HG03354 (cell line): Measurements from ENCODE around the gene DMWD.

Experiments
- ATAC-seq: cut with Tn5 transposase; IDR thresholded peaks from one replicate; pipeline ENCODE4 v1.9.1; 2021; ENCODE audit warnings: mild to moderate bottlenecking; ENCODE audit not compliant: unreplicated experiment, poor library complexity, severe bottlenecking

Gene DMWD

DNA sequence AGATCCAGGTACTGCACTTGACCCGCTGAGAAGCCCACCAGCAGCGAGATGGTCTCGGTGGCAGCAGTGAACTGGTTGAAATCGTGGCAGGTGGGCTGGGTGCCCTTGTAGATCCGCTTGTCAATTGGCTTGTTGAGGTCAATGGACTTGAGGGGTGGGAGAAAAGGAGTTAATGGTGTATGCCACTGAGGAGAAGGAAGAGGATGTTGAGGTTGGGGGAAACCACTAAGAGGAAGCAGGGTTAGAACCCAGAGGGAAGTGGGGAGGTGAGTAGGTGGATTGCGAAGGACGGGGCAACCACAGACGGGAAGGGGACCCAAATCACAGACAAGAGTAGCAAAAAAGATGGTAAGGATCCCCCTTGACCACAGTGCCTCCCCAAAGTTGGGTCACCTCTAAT is 1.7 kb downstream of the DMWD start:
- ATAC-seq, result no peak

DNA sequence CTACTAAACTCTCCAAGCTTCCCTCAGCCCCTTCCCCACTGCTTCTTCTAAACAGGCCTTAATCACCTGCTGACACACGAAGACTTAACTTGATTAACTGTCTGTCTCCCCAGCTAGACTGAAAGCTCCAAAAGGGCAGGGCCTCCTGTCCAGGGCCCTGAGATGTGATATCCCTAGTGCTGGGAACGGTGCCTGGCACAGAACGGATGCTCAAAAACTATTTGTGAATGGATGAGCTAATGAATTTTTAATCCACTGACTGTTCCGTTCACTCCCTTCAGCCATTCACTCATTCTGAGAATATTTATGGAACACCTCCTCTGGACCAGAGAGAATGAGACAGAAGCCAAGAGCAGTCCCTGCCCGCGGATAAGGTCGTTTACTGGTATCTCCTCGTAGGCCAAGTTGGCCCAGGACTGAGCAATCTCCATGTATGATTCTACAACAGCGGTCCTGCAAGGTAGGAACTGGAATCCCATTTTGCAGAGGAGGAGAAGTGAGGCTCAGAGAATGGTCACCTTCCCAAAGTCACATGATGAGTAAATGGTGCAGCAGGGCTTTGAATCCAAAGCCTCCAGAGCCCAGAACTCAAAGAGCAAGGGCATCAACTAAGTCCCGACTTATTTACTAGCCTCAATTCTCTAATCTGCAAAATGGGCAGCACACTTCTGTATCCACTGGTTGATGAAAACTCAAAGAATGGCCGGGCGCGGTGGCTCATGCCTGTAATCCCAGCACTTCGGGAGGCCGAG is 3.4 kb downstream of the DMWD start:
- no peak for ATAC-seq

DNA sequence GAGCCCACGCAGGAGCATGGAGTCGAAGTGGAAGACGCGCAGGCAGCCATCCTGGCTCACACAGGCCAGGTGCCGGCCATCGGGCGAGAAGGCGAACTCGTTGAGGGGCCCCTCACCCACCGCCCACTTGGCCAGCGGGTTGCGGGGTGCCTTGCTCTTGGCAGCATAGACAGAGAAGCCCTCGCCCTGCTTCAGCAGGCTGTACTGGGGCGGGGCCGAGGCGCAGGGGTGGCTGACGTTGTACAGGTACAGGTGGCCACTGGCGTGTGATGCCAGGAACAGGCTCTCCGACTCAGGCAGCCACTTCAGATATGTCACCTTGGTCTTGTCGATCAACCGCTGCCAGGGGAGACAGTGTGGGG is 6.1 kb downstream of the DMWD start:
- no peak for ATAC-seq

DNA sequence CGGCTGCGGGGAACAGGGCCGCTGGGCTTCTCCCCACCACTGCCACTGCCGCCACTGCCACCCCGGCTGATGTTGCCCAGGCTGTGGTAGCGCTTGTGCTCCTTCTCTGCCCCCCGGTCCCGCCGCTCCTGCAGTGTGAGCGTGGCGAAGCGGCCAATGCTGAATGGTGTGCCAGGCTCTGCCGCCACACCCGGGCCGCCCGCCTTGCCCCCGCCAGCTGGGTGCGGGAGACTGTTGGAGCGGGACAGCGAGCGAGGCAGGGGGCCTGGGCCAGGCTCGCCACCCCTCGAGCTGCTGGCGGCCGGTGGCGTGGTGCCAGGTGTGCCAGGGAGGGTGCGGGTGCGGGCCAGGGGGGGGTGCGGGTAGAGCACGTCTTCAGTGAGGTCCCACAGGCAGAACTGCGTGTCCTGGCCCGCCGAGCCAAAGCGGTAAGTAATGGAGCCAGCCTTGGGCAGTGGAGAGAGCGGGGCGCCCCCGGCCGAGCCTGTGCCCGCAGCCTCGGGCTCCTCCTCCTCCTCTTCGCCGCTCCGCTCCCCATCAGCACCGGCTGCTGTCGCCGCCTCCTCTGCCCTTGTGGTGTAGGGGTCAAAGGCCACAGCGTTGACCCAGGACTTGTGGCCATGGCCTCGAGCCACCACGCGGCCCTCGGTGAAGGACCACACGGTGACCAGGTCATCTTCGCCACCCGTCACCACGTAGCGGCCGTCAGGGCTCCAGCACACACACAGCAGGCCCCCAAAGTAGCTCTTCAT is 6.7 kb downstream of the DMWD start:
- ATAC-seq, result no peak

DNA sequence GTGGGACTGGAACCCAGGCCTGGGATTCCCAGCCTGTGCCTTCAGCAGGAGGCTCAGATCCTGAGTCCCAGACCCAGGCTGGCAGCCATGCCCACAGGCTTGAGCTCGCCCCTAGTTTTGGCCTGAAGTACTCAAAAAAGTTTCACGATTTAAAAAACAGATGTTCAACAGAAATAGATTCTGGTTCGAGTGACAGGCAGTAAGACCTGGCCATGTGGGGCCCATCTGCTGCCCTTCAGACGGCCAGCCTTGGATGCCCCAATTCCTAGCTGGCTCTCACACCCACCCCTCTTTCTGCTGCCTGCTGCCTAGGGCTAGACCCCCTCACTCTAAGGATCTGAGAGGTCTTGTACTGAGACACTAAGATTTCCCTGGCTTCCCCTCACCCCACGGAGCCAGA is 7.5 kb downstream of the DMWD start:
- no peak for ATAC-seq

DNA sequence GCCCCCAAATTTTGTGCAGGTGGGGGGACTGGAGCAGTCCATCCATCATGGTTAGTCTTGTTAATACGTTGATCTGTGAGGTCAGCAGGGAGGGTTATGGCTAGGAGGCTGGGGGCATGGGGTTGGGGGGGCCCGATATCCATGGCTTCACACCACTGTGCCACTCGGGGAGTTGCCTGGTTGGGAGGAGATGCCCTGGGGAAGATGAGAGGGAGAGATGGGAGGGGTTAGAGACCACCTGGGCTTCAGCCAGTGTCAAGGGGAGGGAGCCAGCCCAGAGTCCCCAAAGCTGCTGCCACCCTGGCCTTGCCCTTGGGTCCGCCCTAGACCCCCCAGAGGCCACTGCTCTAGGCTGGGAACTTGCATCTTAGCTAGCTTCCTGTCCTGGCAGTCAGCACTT is 8.5 kb downstream of the DMWD start:
- no peak for ATAC-seq

DNA sequence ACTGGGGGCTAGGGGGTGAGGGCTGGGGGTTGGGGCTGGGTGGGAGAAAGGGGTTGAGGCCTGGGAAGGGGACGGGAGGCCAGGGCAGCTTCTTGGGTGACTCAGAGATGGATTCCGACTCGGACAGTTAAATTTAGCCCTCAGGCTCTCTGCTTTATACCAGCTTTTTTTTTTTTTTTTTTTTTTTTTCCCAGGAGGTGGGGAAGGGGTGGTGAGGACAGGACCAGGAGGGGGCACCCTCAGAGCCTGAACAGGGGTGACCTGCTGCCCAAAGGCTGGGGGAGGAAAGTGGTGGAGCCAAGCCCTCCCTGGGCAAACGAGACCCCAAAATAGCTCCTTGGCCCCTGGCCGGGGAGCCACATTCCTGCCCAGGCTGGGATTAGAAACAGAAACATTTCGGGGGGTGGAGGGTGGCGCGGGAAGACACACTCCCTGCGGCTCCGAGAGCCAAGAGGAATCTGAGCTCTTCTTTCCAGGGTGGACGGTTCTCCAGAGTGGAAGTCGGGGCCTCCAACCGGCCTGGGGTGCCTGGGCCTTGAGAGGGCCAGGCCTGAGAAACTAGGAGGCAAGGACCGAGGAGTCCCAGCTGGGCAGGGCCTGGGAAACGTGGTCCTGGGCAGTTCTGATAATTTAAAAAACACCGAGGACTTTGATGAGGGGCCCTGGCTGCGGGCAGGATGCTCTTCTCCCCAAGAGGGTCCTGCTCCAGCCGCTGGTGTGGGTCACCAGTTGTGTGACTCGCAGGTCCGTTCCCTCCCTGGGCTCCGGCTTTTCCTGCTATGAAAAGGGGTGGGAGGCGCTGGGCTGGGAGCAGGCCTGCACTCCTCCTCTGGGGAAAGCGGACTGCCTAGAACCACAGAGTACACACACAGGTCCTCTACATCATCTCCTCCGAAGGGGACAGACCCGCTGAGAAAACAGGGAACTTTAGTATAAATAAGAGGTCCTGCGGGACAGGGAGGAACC is 9.5 kb downstream of the DMWD start:
- no peak for ATAC-seq

DNA sequence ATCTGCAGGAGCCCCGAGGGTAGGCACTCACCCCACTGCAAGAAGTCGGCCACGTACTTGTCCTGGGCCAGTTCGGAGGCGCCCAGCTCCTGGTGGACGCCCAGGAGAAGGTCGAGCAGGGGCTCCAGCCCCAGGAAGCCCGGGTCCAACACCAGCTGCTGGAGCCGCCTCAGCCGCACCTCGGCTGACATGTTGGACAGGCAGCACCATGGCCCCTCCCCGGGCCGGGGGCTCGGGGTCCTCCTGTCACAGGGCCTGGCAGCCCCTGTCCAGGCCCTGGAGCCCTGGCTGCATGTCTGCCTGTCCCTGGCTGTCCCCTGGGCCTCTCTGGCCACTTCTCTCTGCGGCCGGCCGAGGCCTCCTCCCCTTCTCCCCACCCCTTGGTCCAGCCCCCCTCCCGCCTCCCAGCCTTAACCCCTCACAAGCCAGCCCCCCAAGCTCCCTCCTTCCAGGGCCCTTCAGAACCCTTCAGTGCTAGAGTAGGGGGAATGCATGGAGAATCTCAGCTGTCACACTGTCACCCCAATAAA is 10.4 kb downstream of the DMWD start, which contains the start of gene DMPK:
TSS of gene DMPK (minus strand) at position 329 of the 530 bp plus-strand sequence. CDS start at position 191, 138 bp downstream.
- ATAC-seq, result no peak

DNA sequence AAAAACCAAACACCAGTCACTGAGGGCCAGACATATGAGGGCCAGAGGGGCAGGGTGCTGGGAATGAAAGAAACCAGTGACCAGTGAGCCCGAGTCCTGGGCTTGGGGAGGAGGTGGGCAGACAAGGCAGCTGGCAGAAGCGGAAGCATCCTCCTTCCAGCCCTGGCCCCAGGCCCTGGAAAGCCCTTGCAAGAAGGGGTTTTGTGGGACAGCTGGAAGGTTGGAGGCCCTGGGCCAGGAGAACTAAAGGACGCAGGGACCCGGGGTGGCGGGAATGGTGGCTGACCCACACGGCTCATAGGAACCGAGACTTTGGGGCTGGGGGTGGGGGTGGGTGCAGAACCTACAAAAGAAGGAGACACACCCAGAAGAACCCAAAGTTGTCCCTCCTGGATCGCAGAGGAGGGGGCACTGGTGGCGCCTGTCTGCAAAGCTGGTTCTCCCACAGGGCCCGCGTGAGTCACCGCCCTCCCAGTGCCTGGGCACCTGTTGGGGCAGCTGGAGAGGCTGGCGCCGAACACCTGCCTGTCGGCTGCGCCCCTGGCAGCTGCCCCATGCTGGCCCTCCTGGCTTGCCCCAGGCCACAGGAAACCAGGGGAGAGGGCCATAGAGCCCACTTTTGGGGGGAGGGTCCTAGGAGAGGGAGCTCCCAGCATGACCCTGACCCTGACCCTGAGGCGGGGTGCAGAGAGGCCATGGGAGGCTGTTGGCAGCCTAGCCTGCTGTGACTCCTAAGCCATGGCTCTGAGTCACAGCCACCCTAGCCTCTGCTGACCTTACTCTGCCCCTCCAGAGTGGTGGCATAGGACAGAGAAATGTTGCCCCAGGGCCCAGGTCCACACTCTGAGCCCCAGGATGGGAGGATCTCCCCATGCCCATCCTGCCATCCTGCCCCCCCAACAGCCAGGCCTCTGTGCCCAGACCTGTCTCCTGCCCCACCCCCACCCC is 11.2 kb downstream of the DMWD start:
- no peak for ATAC-seq

DNA sequence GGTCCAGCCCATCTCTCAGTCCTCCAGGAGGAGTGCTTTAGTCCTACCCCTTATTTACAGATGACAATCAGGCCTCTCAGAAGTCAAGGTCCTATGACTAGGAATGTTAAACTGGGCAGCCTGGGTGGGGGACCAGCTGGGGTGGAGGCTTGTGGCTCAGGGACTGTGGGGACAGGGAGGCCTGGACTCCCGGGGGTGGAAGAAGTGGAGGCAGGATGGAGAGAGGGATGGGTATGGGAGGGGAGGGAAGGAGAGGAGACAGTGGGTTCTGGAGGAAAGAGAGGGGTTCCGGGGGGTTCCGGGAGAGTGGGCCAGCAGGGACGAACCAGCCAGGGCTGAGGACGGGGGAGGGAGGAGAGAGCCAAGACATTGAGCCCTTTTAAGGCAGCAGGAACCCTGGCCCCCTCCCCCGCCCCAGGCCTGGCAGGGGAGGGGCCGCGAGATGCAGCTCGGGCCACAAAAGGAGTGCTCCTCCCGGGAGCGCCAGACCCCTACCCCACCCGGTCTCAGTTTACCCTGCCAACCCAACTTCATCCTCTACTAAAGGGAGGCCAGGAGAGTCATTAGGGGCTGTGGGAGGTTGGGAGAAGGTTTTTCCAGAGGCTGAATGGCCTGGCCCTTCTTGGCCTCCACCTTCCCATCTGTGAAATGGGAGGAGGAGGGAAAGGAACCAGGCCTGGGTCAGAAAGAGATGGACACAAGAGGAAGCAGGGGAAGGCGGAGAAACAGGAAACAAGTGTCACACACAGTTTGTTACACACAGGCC is 12.0 kb downstream of the DMWD start:
- no peak for ATAC-seq

DNA sequence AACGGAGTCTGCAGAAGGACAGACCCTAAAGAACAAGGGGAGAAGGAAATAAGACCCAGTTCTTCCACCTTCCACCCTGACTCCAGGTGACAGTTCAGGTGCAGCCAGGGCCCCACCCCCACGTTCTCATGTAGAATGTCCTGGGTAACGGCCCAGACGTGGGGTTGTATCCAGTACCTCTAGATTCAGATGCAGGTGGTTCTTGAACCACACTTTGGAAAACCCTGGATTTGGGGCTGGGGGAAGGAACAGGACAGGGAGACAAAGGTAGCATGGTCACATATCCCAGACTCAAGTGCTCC is 12.5 kb downstream of the DMWD start:
- ATAC-seq, result no peak

DNA sequence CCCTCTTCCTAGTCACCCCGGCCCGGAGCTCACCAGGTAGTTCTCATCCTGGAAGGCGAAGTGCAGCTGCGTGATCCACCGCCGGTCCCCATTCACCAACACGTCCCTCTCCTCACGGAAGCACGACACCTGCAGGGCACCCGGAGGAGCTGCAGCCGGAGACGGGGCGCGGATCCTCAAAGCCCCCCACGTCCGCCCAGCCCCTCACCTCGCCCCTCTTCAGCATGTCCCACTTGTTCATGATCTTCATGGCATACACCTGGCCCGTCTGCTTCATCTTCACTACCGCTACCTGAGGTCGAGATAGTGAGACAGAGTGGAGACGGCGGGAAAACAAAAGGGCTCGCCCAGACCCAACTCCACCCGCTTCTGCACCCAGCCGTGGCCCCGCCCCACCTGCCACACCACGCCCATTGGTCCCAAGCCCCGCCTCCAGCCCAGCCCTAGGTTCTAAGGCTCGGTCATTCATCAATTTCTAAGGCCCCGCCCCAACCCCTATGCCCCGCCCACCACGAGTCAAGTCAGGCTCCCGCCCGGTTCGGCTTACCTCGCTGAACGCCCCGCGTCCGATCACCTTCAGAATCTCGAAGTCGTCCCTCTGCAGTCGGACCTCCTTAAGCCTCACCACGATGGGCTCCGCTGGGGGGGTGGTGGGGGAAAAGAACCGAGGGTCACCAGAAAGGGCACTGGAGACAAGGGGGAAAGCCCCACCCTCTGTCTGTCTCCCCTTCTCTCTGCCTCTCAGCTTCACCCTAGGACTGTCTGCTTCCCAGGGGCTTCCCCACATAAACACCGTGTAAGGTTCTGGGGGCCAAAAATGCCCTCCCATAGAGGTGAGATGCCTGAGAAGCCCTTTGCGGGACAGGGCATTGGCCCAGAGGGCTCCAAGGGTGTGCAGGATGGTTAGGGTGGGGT is 13.2 kb downstream of the DMWD start:
- peak; percentile 83 for ATAC-seq

DNA sequence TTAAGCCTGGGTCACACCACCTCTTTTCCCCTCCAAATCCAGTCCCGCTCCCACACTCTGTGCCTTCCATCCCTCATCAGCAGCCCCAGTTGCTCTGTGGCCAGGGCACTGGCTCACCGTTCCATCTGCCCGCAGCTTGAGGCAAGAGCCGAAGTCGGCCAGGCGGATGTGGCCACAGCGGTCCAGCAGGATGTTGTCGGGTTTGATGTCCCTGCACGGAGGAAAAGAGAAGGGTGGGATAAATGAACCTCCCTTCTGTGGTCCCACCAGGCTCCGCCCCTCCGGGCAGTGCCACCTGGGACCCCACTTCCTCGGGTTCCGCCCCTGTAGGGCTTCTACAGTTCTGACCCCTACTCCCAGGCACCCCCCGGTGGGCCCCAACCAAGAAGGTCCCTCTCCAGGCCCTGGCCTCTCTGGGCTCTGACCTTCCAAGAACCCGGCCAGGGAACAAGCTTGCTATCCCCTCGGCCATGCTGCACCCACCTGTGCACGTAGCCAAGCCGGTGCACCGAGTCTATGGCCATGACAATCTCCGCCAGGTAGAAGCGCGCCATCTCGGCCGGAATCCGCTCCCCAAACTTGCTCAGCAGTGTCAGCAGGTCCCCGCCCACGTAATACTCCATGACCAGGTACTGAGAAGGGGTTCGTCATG is 14.5 kb downstream of the DMWD start:
- ATAC-seq, result no peak

DNA sequence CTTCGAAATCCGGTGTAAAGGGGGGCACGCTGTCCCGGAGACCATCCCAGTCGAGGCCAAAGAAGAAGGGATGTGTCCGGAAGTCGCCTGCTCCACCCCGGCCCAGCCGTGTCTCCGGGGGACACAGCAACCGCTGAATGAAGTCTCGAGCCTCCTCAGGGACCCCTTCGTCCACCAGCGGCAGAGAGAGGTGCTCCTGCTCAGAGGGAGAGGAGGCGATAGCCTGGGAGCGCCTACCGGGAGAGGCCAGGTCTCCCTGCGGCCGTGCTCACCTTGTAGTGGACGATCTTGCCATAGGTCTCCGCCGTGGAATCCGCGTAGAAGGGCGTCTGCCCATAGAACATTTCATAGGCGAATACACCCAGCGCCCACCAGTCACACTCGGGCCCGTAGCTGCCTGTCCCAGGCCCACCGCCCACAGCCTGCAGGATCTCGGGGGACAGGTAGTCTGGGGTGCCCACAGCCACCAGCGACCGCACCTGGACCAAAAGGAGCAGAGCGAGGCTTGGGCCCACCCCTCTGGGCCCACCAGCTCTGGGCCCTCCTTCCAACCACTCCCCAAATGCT is 15.2 kb downstream of the DMWD start:
- no peak for ATAC-seq

DNA sequence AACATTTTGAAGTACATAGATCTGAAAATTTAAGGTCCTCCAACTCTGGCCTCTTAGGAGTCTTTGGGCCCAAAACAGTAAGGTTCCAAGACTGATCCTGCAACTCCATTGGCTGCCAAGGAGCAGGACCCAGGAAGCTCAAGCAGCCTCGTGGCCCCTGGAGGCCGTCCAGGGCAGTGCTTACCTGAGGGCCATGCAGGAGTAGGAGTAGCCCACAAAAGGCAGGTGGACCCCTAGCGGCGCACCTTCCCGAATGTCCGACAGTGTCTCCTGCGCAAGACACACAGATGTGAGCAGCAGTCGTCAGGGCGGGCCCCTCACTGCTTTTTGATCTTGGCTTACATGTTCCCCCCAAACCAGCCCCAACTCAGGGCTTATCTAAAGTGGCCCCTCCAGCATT is 17.9 kb downstream of the DMWD start:
- ATAC-seq, result no peak

DNA sequence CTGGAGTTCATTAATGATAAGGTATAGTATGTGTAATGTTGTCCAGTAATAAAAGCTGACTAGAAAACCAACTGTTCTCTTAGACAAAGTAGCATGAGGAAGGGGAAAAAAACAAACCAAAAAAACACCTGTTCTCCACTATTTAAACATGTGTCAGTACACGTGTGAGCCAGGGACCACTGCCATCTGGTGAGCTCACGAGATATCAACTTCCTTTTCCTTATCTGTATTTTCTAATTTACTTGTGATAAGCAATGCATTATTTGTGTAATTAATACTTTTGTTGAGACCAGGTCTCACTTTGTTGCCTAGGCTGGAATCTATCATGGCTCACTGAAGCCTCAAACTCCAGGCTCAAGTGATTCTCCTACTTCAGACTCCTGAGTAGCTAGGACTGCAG is 19.3 kb downstream of the DMWD start:
- ATAC-seq, result no peak

DNA sequence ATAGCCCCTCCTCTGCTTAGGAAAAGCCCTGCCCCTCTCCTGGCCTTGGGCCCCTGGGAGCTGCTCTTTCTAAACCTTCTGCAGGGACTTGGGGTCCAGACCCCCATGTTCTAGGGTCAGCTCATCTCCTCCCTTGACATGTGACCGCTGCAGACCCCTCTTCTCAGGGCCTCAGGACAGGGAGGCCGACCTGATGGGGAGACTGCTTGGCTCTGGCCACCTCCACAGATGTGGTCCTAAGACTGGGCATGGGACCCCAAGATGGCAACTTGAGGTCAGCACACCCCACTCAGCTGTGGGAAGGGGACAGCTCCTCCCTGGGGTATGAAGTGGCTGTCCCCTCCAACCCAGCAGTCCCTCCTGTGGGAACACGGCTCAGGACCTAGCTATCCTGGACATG is 19.7 kb downstream of the DMWD start:
- no peak for ATAC-seq
